CD4-positive, alpha-beta T cell treated with Interleukin-21 for 1 hour (primary cell): ENCODE measurements around the gene KLK7.
"Not testable (repeated sequence)": the region's sequence is repeated elsewhere in the genome, so short reads cannot be mapped to it uniquely, and the experiment has no call there.

ENCODE experiments used
- DNase-seq: peaks from one replicate; pipeline ENCODE4 v3.0.0-alpha.2; 2020

KLK7 gene

GRCh38 chr19:51010066-51010795, 26.5 kb upstream of the KLK7 start:
- DNase-seq: no peak

DNA sequence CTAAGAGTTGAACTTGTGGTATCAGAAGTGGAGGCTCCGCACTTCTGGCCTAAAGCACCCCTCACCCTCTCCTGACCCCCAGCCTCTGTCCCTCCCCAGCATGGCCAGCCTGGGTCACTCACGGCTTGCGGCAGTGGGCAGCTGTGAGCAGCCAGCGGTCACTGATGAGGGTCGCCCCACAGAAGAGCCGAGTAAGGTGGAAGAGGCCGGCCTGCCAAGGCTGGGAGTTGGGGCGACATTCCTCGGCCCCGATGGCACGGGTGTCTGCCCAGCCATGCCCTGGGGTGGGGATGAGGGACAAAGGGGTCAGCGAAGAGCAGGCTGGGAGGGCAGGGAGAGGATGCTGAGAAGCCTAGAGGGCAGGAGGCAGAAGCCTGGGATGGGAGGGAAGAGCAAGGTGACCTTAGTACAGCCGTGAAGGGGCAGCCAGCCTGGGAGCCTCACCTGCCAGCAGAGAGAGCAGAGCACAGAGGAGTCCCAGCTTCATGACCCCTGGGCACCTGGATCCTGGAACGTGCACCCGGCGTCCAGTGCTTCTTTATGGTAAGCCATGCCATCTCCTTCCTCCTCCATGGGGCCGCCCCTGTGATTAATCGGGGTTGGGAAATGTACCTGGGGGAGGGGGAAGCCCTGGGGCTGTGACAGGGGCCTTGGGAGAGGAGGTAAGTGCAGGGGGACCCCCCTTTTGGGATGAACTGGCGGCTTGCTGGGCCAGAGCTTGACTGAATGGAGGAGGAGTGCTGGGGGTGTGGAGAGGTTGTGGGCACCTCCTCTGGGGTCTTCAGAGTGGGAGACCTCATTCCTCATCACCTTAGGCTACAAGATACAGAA, 25.6 kb upstream of the KLK7 start:
- no peak for DNase-seq

GRCh38 chr19:51007488-51007887, 23.8 kb upstream of the KLK7 start:
- DNase-seq: no peak

GRCh38 chr19:51006406-51006805, 22.7 kb upstream of the KLK7 start:
- DNase-seq: no peak

- DNase-seq: no peak
Measured at GRCh38 chr19:51005248-51005647, 21.5 kb upstream of the KLK7 start.

DNA sequence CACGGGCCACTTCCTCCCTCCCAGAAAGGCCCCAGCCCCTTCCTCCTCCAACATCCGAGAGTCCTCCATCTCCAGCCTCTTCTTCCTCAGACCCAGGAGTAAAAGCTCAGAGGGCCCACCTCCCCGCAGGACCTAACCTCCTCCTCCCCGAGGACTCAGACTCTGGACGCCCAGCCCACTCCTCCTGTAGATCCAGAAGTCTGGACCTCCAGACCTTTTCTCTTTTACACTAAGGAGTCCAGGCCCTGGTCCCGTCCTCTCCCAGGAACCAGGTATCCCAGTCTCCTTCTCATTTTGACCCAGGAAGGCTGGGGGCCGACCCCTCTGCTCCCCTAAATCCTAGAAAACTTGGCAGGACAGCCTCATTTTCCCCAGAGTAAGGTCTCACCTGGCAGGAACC, 19.6 kb upstream of the KLK7 start:
- DNase-seq: no peak

GRCh38 chr19:51002542-51003311, 19.0 kb upstream of the KLK7 start:
- no peak for DNase-seq

GRCh38 chr19:51002089-51002532, 18.4 kb upstream of the KLK7 start:
- no peak for DNase-seq

GRCh38 chr19:51001515-51001914, 17.8 kb upstream of the KLK7 start, which contains the start of gene KLK8:
Gene KLK8, minus strand, starts transcription at chr19:51001604. Its CDS starts 437 bp downstream, at chr19:51001167.
- DNase-seq: no peak

DNA sequence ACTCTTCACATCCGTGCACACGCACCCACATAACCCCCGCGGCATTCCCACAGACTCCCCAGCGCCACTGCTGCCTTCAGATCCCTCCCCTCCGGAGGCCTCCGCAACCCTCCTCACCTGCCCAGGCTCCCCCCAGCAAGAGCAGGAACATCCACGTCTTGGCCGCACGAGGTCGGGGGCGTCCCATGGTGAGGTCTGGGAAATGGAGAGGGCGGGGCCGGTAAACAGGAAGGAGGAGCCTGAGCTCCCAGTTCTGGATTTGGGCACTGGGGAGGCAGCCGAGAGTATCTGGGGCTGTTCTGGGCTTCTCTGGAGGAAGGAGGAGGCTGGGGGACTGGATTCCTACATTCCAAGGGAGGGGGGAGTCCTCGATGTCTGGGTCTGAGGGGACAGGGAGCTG, 17.3 kb upstream of the KLK7 start:
- no peak for DNase-seq

DNA sequence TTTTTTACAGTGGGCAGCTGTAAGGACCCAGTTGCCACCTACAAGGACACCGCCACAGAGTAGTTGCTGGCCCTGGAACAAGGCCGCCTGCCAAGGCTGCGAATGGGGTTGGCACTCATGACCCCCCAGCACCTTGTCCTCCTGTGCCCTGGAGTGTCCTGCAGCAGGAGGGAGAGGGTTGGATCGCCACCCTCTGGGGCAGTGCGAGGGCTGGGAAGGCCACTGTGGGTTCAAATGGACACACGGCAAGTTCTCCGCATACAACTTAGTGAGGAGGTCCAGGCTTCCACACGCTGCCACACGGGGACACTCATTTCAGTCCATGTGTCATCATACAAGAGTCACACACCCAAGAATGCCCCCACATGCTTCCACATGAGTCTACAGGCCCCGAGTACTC, 16.7 kb upstream of the KLK7 start:
- DNase-seq: no peak

DNA sequence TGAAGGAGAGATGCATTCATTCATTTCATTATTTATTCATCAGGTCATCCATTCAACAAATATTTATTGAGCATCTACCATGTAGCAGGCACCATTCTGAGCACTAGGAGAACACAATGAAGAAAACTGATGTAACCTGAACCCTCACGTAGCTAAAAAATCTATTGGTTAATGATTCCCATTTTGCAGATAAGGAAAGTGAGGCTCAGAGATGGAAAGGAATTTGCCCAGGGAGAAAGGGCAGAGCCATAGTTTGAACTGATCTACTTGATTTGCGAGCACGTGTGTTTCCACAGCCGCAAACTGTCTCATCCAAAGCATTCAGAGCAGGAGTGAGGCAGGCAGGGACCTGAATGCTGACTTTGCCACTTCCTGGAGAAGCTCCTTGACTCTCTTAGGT, 15.0 kb upstream of the KLK7 start:
- DNase-seq: no peak

GRCh38 chr19:50998061-50998460, 14.3 kb upstream of the KLK7 start:
- no peak for DNase-seq

- no peak for DNase-seq
Measured at GRCh38 chr19:50994129-50994528, 10.4 kb upstream of the KLK7 start.

GRCh38 chr19:50992666-50993035, 8.9 kb upstream of the KLK7 start:
- DNase-seq: no peak

DNA sequence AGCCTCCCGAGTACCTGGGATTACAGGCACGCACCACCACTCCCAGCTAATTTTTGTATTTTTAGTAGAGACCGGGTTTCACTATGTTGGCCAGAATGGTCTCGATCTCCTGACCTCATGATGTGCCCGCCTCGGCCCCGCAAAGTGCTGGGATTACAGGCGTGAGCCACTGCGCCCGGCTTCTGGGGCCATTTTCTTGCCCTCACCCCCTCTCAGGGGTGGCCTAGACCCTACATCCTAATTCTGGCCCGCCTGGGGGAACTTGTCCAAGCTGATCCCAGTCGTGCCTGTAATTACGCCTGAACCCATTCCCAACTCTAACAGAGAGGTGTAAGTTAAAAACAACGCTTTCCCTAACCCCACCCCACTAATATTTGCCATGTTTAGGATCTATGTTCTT, 699 bp upstream of the KLK7 start:
- not testable (repeated sequence) for DNase-seq

- no peak for DNase-seq
Measured at GRCh38 chr19:50982186-50982585, 1.5 kb downstream of the KLK7 start.

DNA sequence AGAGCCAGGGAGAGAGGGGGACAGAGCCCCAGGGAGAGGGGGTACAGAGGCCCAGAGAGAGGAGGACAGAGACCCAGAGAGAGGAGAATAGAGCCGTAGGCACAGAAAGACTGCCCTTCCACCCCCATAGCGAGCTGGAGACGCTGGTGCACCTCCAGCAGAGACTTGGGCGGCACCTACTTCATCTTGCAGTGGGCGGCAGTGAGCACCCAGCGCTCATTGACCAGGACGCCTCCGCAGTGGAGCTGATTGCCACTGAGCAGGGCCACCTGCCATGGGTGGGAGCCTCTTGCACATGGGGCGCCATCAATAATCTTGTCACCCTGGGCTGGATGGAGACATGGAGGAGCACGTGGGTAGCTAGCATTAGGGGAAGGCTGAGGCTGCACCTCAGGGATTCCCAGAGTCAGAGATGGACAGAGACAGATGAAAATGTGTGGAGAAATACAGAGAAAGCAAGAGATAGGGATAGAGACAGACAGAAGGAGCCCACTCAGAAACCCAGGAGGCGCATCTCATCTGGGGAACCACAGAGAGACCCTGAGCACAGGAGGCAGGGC, 2.0 kb downstream of the KLK7 start:
- DNase-seq: no peak

DNA sequence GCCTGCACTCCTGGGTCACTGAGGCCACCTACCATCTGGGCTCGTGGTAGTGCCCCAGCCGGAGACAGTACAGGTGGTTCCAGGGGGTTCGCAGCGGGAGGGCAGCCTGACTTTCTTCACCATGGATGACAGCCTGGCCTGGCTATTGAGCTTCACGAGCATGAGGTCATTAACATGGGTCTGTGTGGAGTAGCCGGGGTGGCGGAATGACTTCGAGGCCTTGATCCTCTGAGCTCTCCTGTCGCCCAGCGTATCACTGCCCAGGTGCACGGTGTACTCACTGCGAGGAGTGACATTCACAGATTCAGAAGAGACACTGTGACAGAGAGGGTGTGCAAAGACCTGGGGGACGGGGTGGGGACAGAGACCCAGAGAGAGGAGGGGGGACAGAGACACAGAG, 3.5 kb downstream of the KLK7 start:
- no peak for DNase-seq

DNA sequence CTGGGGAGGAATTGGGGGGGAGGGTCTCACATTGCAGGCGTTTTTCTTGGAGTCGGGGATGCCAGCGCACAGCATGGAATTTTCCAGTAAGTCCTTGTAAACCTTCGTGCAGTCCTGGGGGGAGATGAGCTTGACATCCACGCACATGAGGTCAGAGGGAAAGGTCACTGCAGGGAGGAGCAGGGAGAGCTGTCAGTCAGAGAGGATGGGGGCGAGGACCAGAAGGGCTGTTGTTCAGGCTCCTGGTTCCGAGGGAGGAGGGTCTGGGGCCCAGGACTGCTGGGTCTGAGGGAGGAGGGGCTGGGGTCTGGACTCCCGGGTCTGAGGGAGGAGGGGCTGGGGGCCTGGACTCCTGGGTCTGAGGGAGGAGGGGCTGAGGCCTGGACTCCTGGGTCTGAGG, 4.0 kb downstream of the KLK7 start:
- DNase-seq: no peak

DNA sequence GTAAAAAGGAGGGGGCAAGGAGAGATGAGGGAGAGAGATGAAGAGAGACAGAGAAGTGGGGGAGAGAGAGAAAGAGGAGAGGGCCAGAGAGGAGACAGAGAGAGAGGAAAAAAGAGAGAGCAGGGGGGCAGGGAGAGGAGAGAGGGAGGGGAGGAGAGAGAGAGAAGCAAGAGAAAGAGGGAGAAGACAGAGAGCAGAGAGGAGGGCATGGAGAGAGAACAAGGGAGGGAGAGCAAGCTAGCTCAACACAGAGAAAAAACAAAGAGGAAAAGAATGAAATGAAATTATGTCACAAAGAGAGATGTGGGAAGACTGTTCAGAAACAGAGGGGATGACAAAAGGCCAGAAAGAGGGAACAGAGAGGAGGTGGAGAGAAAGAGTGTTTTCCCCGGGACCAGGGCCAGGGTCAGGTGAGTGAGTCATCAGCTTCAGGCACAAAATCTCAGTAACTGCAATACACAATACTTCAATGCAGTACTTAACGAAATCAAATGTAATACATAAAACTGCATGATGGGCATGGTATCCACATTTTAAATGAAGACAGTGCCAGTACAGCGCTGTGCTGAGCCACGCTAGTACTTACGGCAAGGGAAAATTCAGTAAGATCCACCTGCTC, 4.8 kb downstream of the KLK7 start:
- no peak for DNase-seq

- DNase-seq: no peak
Measured at GRCh38 chr19:50977626-50978025, 6.1 kb downstream of the KLK7 start.

DNA sequence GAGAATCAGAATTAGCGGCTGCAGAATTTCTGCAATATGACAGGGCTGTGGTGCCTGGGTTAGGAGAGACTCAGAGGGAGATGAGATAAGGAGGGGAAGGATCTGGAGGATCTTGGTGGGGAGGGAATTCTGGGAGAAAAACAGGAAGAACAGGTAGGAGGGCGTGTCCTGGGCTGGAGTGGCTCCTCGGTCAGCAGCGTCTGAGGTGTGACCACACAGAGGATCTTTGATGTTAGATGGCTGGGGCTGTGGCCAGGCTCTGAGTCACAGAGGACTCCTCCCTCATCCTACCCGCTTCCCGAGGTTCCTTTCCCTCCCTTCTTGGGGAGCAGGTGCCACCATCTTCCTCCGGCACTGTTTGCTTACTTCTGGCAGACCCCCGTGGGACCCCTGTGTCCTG, 8.0 kb downstream of the KLK7 start:
- DNase-seq: no peak
